K562 (cell line): ENCODE data around the gene CHMP5. TPM values are rescaled to one million over a fixed set of nuclear protein-coding genes. Genes with fewer than 3 reads are reported as not detected.

Experiments
- GTF2A2 ChIP-seq: IDR thresholded peaks from 2 replicates; pipeline ENCODE4 v1.6.1; 2016; ENCODE audit warnings: mild to moderate bottlenecking, missing genetic modification characterization, missing compliant biosample characterization
- IRF9 ChIP-seq: fragments of 450-650 bp; IDR thresholded peaks from 2 replicates; pipeline ENCODE4 v1.6.1; 2016; ENCODE audit warnings: missing biosample characterization, missing genetic modification characterization
- KAT7 ChIP-seq: sonication (generic); formaldehyde crosslinking; IDR thresholded peaks from 2 replicates; pipeline ENCODE4 v1.8.0; 2022; ENCODE audit warnings: missing genetic modification reagents, mild to moderate bottlenecking, borderline replicate concordance
- NFE2 ChIP-seq: IDR thresholded peaks from 2 replicates; pipeline ENCODE4 v1.6.1; 2014; ENCODE audit warnings: antibody characterized with exemption, low read depth
- SETDB1 ChIP-seq: IDR thresholded peaks from one replicate; pipeline ENCODE4 v1.6.1; 2012; ENCODE audit warnings: low read length, control low read depth, inconsistent platforms
- SNRNP70 ChIP-seq: fragments of 200-400 bp; formaldehyde crosslinking; optimal IDR thresholded peaks from 2 replicates; pipeline ENCODE3; 2017; ENCODE audit warnings: low read depth, low read length
- ZKSCAN1 ChIP-seq: fragments of 150-350 bp; IDR thresholded peaks from 2 replicates; pipeline ENCODE4 v1.6.1; 2016; ENCODE audit warnings: low read depth, low read length
- ZNF395 ChIP-seq: fragments of 200-800 bp; sonication (Bioruptor generic); IDR thresholded peaks from 2 replicates; pipeline ENCODE4 v1.6.1; 2017; ENCODE audit warnings: missing genetic modification characterization, missing compliant biosample characterization
- ZNF830 ChIP-seq: fragments of 250-450 bp; sonication (Bioruptor Pico); IDR thresholded peaks from 2 replicates; pipeline ENCODE4 v1.5.0; 2021; ENCODE audit warnings: mild to moderate bottlenecking
- polyA plus RNA-seq, 8 experiments: library from polyadenylated mRNA; depleted of rRNA in 4 of 8; stranded (reverse) in 5 of 8; unstranded in 3 of 8; fragments of >200 nt; fragmentation: Nextera tagmentation in 2 of 8; fragmentation: Illumina TruSeq in 1 of 8; extraction: Ambion mirVana in 2 of 8; extraction: Trizol in 1 of 8; gene quantifications; 2 replicates each; pipeline versions ENCODE4 v1.2.1 to v1.2.3, GENCODE V29; 2011 to 2014; ENCODE audit warnings: inconsistent platforms in 1 of 8, missing spikeins in 1 of 8
- total RNA-seq, 7 experiments: library from RNA; depleted of rRNA in 6 of 7; stranded (reverse); fragments of >200 nt in 6 of 7; fragmentation: Illumina TruSeq in 2 of 7; extraction: Trizol in 2 of 7; gene quantifications; 2 replicates each; pipeline versions ENCODE4 v1.2.1 to v1.2.3, GENCODE V29; 2011 to 2021; ENCODE audit warnings: low replicate concordance in 1 of 7
- TF ChIP-seq, protein P1 (sequence below): fragments of 450-650 bp; IDR thresholded peaks from 2 replicates; pipeline ENCODE4 v1.6.1; 2016; ENCODE audit warnings: mild to moderate bottlenecking
- TF ChIP-seq, protein P2 (sequence below): conservative IDR thresholded peaks from 2 replicates; pipeline ENCODE4 v1.6.1; 2011; ENCODE audit warnings: low read depth, mild to moderate bottlenecking, low read length; ENCODE audit not compliant: control insufficient read depth
- TF ChIP-seq, protein P3 (sequence below): fragments of 450-650 bp; formaldehyde crosslinking; IDR thresholded peaks from 2 replicates; pipeline ENCODE4 v1.4.0; 2020; ENCODE audit warnings: mild to moderate bottlenecking, moderate library complexity
- TF ChIP-seq, protein P4 (sequence below): sonication (generic); formaldehyde crosslinking; IDR thresholded peaks from 2 replicates; pipeline ENCODE4 v1.8.1; 2023; ENCODE audit warnings: missing genetic modification reagents, mild to moderate bottlenecking, borderline replicate concordance

CHMP5 gene
- total and polyA plus RNA-seq, 9 of the 15 experiments (the other 6 are each of a cell fraction or from before 2014, with no cell fraction given) = 36.0 to 105 (median 54.9) TPM

DNA sequence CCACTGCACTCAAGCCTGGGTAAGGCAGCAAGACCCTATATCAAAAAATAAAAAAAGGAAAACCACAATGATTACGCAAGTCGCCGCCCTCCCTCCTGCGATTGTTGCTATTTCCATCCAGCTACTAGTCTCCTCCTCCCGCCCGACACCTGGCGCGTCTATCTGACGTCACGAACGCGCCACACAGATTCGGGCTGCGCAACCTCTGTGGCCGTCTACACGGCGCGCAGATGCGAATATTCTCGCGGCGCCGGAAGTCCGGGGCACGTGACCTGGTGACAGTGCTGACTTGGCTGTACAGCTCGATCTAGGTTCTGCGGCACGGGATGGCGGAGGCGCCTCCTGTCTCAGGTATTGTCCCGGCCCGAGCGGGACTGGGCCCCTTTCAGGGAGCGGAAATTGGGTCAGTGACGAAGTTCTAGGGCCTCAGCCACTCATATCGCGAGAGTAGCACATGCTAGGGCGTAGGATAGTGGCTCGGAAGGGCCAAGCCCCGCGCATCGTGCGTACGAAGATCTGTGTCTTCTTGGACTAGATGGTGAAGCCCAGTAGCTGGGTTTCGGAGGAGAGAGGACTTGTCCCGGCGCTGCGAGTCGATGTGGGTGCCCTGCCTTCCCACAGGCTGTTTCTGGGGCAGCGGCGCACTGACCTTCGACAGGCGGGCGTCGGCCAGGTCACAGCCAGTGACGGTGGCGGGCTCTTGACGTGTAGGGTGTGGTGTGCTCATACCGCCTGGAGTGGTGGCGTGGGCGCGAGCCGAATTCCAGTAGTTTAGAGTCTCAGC, 25.6 kb downstream of the CHMP5 start, which contains the start of gene NFX1 (continued):
- TF ChIP-seq, protein P1, sequence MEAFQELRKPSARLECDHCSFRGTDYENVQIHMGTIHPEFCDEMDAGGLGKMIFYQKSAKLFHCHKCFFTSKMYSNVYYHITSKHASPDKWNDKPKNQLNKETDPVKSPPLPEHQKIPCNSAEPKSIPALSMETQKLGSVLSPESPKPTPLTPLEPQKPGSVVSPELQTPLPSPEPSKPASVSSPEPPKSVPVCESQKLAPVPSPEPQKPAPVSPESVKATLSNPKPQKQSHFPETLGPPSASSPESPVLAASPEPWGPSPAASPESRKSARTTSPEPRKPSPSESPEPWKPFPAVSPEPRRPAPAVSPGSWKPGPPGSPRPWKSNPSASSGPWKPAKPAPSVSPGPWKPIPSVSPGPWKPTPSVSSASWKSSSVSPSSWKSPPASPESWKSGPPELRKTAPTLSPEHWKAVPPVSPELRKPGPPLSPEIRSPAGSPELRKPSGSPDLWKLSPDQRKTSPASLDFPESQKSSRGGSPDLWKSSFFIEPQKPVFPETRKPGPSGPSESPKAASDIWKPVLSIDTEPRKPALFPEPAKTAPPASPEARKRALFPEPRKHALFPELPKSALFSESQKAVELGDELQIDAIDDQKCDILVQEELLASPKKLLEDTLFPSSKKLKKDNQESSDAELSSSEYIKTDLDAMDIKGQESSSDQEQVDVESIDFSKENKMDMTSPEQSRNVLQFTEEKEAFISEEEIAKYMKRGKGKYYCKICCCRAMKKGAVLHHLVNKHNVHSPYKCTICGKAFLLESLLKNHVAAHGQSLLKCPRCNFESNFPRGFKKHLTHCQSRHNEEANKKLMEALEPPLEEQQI = 0 out of 2 replicates have a peak, but pooled peaks have one; percentile 45
- TF ChIP-seq IRF9 (tag) (peak; percentile 89), ZNF830 (CRISPR knock-in tag) (peak; percentile 40; the same call in 1 of the 2 replicates), SNRNP70 (no peak), ZNF395 (CRISPR knock-in tag) (peak; percentile 74; the same call in 1 of the 2 replicates), ZKSCAN1 (peak; percentile 55), SETDB1 (no peak), NFE2 (no peak), GTF2A2 (no peak), KAT7 (CRISPR knock-in tag) (peak; percentile 87; the same call in 1 of the 2 replicates)
- TF ChIP-seq, protein P2, sequence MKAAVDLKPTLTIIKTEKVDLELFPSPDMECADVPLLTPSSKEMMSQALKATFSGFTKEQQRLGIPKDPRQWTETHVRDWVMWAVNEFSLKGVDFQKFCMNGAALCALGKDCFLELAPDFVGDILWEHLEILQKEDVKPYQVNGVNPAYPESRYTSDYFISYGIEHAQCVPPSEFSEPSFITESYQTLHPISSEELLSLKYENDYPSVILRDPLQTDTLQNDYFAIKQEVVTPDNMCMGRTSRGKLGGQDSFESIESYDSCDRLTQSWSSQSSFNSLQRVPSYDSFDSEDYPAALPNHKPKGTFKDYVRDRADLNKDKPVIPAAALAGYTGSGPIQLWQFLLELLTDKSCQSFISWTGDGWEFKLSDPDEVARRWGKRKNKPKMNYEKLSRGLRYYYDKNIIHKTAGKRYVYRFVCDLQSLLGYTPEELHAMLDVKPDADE = peak; percentile 70; the same call in 1 of the 2 replicates
- TF ChIP-seq, protein P3, sequence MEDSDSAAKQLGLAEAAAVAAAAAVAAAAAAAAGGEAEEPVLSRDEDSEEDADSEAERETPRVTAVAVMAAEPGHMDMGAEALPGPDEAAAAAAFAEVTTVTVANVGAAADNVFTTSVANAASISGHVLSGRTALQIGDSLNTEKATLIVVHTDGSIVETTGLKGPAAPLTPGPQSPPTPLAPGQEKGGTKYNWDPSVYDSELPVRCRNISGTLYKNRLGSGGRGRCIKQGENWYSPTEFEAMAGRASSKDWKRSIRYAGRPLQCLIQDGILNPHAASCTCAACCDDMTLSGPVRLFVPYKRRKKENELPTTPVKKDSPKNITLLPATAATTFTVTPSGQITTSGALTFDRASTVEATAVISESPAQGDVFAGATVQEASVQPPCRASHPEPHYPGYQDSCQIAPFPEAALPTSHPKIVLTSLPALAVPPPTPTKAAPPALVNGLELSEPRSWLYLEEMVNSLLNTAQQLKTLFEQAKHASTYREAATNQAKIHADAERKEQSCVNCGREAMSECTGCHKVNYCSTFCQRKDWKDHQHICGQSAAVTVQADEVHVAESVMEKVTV = no peak
- TF ChIP-seq, protein P4, sequence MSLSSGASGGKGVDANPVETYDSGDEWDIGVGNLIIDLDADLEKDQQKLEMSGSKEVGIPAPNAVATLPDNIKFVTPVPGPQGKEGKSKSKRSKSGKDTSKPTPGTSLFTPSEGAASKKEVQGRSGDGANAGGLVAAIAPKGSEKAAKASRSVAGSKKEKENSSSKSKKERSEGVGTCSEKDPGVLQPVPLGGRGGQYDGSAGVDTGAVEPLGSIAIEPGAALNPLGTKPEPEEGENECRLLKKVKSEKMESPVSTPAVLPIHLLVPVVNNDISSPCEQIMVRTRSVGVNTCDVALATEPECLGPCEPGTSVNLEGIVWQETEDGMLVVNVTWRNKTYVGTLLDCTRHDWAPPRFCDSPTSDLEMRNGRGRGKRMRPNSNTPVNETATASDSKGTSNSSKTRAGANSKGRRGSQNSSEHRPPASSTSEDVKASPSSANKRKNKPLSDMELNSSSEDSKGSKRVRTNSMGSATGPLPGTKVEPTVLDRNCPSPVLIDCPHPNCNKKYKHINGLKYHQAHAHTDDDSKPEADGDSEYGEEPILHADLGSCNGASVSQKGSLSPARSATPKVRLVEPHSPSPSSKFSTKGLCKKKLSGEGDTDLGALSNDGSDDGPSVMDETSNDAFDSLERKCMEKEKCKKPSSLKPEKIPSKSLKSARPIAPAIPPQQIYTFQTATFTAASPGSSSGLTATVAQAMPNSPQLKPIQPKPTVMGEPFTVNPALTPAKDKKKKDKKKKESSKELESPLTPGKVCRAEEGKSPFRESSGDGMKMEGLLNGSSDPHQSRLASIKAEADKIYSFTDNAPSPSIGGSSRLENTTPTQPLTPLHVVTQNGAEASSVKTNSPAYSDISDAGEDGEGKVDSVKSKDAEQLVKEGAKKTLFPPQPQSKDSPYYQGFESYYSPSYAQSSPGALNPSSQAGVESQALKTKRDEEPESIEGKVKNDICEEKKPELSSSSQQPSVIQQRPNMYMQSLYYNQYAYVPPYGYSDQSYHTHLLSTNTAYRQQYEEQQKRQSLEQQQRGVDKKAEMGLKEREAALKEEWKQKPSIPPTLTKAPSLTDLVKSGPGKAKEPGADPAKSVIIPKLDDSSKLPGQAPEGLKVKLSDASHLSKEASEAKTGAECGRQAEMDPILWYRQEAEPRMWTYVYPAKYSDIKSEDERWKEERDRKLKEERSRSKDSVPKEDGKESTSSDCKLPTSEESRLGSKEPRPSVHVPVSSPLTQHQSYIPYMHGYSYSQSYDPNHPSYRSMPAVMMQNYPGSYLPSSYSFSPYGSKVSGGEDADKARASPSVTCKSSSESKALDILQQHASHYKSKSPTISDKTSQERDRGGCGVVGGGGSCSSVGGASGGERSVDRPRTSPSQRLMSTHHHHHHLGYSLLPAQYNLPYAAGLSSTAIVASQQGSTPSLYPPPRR = peak; percentile 63; the same call in 1 of the 2 replicates
